Measurements from ENCODE around the gene GNA15.
"Not testable (repeated sequence)": the region's sequence is repeated elsewhere in the genome, so short reads cannot be mapped to it uniquely, and the experiment has no call there.

Gene GNA15, protein sequence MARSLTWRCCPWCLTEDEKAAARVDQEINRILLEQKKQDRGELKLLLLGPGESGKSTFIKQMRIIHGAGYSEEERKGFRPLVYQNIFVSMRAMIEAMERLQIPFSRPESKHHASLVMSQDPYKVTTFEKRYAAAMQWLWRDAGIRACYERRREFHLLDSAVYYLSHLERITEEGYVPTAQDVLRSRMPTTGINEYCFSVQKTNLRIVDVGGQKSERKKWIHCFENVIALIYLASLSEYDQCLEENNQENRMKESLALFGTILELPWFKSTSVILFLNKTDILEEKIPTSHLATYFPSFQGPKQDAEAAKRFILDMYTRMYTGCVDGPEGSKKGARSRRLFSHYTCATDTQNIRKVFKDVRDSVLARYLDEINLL

DNA sequence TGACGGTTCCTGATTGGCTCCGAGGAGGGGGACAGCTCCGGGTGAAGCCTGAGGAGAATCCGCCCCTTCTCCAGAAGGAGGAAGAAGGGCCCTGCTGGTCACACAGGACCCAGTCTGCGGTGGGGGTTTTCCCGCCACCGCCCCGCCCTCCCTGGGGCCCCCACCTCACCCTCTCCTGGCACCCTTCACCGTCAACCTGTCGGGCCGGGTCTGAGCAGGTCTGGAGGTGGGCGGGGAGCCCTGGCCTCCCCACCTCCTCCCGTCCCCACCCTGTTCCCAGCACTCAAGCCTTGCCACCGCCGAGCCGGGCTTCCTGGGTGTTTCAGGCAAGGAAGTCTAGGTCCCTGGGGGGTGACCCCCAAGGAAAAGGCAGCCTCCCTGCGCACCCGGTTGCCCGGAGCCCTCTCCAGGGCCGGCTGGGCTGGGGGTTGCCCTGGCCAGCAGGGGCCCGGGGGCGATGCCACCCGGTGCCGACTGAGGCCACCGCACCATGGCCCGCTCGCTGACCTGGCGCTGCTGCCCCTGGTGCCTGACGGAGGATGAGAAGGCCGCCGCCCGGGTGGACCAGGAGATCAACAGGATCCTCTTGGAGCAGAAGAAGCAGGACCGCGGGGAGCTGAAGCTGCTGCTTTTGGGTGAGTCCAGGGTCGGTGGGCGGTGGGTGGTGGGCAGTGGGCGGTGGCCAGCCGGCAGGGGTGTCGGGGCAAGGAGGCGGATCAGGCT lies at the start of gene GNA15:
TSS of gene GNA15 (plus strand) at position 73 of the 723 bp plus-strand sequence. CDS start at position 491, 418 bp downstream.
- no peak for FAIRE-seq

DNA sequence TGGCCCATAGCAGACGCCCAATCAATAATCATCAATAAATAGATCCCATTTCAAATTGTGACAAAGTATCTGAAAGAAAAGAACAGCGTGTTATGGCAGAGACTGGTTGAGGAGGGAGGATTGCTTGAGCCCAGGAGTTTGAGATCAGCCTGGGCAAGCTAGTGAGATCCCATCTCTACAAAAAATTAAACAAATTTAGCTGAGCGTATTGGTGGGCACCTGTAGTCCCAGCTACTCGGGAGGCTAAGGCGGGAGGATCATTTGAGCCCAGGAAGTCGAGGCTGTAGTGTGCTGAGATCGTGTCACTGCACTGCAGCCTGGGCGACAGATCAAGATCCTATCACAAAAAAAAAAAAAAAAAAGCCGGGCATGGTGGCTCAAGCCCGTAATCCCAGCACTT lies 48.1 kb upstream of the GNA15 start:
- no peak for FAIRE-seq

DNA sequence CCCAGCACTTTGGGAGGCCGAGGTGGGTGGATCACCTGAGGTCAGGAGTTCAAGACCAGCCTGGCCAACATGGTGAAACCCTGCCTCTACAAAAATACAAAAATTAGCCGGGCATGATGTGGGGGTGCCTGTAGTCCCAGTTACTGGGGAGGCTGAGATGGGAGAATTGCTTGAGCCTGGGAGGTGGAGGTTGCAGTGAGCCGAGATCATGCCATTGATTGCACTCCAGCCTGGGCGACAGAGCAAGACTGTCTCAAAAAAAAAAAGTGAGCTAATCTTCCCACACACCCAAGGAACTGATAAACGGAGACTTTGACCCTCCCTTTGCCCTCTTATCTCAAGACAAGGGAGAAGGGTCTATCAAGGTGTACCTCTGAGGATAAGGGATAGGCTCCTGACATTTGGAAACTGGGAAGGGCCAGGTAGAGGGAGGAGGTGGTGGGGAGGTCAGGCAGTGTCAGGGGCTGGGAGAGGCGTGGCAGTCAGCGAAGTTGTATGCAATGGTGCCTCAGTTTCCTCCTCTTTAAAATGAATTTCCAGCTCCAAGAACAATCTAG lies 46.5 kb upstream of the GNA15 start:
- FAIRE-seq = not testable (repeated sequence)

DNA sequence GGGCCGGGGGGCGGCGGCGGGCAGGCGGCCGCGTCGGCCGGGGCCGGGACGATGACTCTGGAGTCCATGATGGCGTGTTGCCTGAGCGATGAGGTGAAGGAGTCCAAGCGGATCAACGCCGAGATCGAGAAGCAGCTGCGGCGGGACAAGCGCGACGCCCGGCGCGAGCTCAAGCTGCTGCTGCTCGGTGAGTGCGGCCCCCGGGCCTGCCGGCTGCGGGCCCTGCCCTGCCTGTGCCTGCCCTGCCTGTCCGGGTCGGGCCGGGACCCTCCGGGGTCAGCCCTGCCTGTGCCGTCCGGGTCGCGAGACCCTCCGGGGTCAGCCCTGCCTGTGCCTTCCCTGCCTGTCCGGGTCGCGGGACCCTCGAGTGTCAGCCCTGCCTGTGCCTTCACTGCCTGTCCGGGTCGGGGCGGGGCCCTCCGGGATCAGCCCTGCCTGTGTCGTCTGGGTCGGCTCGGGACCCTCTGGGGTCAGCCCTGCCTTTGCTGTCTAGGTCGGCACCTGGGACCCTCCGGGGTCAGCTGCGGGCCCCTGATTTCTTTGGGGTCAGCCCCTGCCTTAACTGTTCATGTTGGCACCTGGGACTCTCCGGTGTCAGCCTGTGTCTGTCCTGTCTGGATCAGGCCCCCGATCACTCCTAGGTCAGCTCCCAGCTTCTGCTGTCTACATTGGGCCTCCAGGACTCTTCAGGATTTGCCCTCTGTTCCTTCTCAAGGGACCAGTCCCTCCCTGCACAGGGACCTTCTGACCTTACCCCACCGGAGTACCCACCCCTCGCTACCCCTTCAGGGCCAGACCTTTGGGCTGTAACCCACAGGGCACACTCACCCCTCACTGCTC lies 41.0 kb upstream of the GNA15 start:
- no peak for FAIRE-seq

DNA sequence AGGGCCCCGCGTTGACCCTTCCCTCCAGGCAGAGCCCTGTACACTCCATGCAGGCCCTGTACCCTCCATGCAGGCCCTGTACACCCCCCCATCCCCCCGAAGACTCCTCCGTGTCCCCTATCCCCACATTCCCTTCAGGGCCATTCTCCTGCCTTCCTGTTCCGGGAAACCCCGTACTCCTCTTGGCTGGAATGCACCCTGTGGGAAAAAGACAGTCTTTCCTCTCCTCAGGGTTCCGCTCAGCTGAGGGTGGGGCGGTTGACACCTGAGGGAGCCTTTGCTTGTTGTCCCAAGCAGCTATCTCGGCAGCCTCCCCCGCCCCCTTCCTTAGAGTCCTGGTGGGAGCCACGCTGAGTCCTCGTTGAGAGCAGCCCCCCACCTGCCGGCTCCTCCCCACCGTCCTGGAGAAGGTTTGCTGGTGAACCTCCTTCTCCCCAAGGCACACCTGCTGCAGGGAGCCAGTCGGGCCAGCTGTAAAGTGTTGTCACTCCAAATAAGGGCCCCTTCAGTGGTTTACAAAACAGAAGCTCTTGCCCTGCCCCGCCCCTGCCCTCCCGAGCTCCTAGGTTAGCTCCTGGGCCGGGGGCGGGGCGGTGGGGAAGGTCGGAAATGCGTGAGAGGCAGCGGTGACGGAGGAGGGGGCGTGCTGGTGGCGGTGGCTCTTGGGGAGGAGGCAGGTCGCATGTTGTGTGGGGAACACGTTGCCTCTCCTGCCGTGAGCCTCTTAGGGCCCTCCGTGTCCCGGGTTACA lies 40.2 kb upstream of the GNA15 start:
- no peak for FAIRE-seq

DNA sequence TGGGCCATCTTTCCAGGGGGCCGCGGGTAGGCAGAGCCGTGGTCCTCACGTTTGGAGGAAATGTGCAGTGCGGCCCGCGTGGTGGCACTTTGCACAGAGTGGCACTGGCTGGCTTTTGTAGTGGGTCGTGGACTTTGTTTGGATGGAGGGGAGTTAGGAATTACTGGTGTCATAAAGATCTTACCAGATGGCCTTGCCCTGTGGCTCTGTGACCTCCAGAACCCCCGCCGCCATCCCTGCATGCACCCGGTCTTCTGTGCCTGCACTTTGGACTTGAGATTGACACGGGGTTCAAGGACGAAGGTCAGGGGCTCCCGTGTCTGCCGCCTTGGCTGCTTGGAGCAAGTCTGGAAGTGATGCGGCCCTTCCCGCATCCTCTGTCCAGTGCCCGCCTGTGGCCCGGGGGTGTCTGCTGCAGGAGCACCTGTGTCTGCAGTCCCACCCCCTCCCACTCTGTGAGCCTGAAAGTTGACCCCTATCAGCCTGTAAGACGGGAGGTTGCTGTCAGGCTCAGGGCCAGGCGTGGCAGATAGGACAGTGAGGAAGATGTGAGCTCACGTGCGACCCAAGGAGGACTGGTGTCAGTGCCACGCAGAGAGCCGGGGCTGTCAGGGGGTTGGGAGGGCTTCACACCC lies 39.4 kb upstream of the GNA15 start:
- no peak for FAIRE-seq

DNA sequence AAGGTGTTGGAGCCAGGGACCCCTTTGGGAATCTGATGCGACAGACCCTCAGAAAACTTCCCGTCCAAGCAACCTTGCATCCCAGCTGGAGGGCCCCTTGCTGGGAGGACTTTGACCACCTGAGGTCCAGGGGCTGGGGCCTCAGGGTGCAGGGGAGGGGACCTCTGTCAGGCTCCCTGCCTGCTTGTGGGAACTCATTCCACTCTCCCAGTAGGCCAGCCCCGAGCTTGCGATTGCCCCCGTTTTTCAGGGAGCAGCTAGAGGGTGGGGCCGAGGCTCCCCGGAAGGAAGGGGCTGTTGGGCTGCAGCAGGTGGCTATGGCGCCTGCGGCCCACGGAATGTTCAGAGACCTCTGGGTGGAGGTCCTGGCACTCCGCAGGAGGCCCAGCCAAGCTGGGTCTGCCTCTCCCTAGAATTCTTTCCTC lies 38.9 kb upstream of the GNA15 start:
- no peak for FAIRE-seq

DNA sequence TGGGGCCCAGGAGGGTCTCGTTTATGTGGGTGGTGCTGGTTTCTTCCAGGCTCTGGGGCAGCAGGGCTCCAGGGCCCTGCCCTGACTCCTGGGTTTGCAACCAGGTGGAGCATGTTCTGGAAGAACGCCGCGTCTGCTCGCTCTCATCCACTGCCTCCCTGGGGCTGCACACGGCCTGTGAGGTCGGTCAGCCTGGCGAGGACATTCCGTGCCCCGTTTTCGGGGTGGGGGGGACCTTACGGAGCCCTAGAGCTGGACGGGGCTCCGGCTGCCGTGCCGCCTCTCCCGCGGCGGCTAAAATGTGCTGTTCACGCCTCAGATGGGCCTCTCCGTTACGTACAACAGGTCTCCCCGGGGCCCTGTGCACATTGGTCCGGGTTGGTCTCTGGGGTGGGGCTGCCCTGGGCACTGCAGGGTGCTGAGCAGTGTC lies 38.4 kb upstream of the GNA15 start:
- FAIRE-seq = no peak

DNA sequence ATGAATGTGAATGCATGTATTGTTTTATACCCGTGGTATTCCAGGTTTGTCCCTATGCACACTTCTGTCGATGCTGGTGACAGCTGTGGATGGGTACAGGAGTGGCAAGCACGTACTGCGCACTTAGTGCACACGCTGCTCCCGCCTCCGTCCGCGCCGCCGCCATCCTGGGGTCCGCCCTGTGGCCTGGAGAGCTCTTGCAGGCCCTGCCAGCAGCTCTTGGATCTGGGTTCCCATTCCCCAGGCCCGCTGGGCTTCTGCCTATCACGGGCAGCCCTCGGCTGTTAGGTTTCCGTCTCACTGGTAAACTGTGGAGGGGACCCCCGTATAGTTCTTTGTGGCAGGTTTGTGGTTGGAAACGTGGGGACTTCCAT lies 37.7 kb upstream of the GNA15 start:
- no peak for FAIRE-seq

DNA sequence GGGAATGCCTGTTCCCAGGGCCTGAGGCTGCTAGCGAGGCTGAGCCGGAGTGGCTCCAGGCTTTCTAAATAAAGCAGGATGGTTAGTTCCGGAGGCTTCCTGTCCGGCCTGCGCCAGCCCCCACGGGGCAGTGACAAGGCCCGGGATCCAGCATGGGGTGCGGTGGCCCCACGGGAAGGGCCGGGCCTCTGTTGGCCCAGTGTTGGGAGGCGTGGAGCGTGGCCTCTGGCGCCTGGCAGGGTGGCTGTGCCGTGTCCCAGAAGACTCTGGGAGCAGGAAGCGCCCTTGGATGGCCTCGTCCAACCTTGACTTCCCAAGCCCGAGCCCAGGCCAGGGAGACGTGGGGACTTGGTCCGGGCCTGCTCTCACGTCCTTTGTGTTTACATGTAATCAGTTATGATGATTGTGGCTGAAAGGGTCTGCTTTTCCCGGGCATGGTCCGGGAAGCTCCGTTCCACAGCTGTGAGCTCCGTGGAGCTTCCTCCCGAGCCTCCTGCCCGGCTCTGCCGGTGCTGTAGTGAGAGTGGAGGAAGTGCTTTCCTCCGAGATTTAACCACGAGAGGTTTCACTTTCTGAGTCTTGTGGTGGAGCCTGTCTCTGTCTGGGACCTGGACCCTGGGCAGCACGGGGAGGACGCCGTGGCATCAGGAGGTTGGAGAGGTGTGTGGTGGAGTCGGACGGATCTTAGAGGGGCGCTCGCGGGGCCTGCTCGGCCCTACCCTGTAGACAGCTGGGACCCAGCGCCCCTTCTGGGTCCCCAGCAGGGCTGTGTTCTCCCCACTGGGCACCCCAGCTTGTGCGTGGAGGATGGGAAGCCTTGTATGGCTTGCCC lies 37.1 kb upstream of the GNA15 start:
- no peak for FAIRE-seq

DNA sequence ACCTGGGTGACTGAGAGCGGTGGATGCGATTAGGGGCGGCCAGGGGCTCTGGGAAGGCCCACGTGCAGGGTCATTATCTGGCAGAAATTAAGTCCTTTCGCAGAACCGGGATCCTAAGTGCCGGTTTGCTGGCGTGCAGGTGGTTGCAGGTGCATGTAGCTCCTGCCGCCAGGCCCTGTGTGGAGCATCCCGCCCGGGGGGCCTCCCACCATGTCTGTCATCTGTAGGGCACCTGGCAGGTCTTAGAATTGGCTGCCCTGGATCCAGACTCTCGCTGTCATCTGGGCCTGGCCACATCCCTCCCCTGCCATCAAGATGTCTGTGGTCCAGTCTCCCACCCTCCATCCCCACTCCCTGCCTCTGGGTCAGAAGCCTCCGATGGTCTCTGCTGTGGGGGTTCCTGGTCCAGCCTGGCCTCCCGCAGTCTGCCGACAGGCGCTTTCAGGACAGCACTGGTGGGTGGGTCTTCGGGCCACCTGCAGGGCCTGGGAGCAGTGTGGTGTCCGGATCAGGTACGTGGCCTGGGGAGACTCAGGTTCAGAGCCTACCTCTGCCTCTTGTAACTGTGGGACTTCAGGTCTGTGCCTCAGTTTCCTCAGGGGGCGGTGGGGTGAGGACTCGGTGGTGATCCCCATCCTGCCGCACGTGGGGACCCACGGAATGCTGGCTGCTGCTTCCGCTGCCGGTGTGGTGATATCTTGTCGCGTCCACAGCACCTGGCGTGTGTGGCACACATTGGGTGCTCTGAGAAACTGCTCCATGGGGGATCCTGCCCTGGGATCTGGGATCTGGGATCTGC lies 36.3 kb upstream of the GNA15 start:
- no peak for FAIRE-seq

DNA sequence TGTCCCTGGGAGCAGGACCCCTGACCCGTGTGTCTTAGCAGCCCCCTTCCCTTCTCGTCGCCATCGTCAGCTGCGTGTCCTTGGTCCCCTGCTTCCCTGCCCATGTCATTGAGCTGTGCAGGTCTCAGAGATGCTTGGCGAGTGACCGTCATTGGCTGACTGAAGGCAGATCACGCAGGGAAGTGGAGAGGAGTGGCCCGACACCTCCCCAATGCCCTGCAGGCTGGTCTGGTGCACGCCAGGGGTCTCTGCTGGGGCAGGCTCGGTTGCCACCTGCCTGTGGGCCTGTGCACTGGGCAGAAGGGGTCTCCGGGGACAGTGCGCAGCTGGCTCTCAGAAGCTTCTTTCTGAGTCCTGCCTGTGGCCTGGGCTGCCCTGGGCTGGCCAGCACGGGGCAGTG lies 35.5 kb upstream of the GNA15 start:
- FAIRE-seq = no peak

DNA sequence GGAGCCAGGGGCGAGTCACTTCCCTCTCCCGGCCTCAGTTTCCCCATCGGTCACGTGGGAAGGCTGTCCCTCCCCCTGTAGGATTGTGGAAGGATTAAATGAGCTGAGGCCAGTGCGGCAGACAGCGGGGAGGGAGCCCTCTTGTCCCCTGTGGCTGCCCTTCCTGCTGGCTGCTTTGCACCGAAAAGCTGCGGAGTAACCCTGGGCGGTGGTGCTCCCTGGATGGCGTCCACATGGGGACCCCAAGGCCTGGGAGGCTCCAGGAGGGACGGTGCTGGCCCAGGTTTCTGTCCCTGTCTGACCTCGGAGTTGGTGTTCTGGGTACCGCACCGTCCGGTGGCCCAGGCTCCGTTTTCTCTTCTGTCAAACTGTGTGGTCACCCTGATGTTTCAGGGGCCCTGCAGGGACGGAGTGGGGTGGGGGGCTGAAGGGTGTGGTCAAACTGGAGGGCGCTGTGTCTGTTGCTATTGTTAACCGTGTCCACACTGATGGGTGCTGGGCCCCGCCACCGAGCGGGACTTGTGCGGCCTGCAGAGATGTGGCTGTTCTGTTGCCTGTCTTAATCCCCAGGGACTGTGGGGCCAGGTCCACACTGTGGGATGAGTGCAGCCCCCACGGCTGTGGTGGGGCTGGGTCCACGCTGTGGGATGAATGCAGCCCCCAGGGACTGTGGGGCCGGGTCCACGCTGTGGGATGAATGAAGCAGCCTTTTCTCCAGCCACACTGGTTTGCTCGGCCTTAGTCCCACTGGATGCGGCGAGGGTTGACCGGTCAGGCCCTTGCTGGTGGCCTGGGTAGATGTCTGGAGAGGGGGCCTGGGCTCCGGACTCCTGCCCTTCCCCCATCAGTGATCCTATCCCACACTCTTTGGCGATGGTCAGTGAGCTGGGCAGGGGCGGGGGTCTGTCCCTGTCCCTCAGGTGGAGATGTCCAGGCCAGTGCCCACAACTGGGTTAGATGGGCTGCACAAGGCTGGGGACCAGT lies 34.8 kb upstream of the GNA15 start:
- FAIRE-seq = no peak

DNA sequence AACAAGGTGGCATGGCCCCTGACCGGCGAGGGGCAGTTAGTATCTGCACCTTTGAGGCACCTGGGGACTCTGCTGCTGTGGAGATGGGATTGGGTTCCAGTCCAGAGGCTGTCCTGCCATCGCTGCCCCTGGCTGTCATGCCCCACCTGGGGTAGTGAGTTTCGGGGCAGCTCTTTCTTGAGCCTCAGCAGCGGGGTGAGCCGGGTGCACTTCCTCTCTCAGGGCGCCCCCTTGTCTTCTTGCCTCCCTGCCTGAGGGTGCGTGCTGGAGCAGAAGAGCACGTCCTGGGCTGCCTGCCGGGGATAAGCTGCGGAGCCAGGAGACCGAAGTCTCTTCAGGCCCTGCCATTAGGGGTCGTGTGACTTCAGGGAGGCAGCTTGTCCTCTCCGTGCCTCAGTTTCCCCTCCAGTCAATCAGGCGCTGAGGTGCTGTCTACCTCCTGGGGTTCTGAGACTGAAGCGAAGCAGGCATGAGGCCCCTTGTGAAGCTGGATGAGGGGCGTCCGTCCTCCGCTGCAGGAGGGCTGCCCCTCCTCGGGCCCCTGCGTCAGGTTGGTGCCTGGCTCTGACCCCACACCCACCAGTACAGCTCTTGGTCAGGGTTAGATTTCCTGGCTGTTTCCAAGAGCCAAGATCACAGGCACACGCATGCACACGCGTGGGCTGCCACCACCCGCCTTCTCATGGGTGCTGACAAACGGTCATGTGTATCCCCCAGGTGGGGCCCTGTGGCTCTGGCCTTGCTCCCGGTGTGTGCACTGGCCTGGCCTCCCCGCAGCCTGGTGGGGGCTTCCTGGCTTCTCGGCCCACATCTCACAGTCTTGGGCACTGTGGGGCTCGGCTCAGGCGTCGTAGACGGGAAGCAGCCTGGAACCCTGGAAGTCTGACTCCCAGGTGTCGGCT lies 33.3 kb upstream of the GNA15 start:
- FAIRE-seq = no peak

DNA sequence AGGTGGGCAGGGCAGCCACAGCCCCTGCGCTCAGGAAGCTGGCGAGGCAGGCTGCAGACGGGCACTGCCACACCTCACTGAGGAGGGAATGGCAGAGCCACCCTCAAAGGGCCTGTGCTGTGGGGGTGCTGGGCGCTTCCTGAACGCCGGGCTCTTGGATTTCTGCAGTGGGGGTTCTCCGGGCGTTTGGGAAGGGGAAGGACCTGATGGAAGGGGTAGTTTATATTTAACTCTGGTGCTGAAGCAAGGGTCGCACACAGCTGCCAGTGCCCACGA lies 31.2 kb upstream of the GNA15 start:
- no peak for FAIRE-seq

DNA sequence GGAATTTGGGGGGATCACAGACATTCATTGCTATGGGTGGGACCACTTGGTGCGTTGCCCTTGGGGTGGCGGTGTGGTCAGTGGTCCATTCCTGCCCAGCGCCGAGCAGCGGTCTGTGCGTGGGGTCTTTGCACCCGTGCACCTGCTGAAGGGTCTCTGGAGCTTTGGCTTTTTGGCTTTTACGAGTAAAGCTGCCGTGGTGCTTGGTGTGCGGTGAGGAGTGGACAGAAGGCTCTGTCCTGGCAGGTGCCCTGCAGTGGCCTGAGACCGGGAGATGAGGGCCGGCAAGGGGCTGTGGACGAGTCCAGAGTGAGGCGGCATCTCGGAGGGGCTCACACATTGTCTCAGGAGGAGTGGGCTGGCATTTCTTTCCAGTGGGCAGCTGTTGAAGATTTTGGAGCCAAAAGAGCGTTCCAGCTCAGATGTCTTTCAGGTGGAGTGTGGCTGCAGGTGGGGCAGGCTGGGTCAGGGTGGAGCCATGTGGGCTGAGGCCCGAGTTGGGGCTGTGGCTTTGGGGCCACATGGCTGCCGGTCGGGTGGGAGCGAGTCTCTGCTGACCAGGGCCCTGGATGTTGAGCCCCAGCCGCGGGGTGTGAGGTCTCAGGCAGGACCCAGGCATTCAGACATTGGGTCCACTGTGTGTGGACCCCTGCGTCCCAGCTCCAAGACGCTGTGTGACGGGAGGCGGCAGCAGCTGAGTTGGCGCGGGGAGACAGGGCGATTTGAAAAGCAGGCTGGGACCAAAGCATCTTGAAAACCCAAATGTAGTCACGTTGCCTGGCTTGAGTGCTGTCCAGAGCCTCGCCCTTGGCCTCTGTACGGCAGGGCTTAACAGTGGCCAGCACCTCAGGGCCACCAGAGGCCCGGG lies 30.0 kb upstream of the GNA15 start:
- FAIRE-seq = no peak

Data from colon (tissue), 2 donors.